NCI-H146 treated with DMSO at 0.1 percent for 48 hours (cell line): ENCODE data around the gene LRRFIP1.
A peak's percentile ranks its signal among the peaks of the same experiment; 100 is the strongest.

Source experiments
- DNase-seq: peaks from one replicate; lab custom pipeline; 2025; ENCODE audit not compliant: unreplicated experiment; lab: John Stamatoyannopoulos, UW

LRRFIP1 gene

DNA sequence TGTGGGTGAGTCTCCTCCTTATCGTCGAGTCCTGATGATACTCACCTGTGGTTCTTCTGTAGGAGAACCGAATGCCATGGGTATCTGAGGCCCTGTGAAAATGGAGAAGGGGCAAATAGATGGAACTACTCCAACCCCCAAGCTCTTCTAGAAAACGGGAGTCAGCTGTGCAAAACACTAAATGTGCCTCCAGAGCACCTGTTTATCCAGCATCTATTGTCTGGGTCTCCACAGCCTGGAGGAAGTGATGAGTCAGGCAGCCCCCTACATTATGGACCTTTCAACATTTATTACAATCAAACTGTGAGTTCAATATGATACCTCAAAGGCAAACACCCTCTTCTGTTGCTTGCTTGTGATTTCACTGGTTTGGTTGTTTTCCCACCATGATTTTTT lies 9.8 kb upstream of the LRRFIP1 start:
- peak; percentile 40 for DNase-seq

DNA sequence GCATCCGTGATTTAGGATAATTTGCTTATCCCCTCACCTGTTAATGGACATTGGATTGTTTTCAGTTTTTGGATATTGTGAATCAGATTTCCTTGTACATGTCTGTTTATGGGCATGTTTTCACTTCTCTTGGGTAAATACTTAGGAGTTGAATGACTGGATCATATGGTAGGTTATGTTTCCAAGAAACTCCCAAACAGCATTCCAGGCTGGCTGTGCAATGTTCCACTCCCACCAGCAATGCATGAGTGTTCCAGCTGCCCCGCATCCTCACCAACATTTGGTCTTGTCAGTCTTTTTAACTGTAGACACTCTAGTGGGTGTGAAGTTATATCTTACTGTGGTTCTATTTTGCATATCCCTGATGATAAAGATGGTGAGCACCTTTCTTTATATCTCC lies 8.9 kb upstream of the LRRFIP1 start:
- DNase-seq: no peak

DNA sequence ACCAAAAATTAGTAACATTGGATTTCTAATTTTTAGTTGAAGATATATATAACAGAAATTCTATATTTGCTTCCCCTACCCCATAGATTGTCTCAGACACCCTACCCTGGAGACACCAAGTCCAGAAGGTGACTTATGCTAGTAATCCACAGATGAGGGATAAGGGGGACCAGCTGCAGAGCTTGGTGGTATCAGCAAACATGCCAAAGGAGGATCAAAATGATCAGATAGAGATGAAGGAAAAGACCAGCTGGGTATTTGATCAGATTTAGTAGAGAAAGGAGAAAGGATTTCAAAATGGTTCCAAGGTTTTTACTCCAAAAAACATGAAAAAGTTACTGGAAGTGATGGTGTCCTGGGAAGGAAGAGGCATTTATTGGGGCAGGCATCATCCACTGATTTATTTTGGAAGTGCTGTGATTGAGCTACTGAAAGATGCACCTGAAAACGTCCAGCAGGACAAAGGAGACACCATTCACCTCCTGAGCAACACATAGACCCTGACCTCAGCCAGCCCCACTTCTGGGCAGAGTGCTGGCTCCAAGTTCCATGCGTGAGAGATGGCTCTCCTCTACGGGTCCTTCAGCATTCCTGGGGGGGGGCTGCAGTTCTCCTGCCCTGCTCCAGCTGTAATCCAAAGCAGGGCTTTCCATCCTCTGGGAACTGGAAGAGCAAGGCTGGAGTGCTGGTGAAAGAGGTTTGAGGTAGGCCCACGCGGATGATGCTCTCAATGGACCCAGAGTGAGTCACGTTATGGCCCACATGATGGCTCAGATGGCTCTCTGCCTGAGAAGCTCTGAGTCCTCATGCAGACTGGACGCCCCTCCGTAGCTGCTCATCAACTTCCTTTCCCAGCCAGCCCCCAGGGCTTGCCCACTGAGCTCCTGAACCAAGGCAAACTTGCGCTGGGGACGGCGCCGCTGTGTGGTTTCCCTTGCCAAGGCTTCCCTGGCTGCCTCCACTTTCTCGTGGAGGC lies 3.7 kb upstream of the LRRFIP1 start:
- no peak for DNase-seq

DNA sequence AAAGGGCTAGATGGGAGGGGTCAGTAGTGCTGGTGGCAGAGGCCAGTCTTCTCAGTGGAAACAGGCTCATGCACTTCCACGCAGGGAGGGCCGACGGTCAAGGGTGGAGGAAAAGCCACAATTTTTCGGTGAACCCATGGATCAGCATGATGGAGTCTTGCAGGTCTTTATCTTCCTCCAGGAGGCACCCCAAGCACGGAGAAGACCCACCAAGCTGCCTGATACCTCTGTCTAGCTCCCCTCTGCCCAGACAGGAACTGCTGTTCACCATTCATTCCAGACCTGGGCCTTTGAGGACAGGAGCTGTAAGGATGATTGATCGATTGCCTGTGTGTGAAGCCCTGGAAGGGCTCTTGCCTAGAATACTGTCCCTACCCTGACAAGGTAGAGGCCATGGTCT lies 2.8 kb upstream of the LRRFIP1 start:
- DNase-seq: no peak

DNA sequence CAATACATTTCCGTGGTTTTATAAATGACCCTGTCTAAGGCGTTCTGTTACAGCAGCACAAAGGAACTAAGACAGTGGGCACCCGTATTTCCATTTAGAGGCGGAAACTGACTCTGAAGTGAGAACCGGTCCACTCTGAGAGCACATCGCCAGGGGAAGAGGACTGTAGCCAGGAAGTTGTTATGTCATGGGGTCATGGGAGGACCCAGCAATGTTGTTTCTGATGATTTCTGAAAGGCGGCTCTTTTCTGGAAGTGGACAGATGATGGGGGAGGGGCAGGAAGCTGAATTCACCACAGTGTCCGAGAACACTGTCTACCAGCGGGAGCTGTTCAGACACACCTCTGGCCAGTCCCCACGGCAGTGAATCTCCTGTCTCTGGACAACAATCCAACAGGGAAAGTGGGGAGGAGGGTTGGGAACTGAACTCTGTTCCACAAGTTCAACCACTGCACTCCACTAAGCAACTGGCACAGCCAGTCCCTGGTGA lies 2.1 kb upstream of the LRRFIP1 start:
- DNase-seq: no peak

DNA sequence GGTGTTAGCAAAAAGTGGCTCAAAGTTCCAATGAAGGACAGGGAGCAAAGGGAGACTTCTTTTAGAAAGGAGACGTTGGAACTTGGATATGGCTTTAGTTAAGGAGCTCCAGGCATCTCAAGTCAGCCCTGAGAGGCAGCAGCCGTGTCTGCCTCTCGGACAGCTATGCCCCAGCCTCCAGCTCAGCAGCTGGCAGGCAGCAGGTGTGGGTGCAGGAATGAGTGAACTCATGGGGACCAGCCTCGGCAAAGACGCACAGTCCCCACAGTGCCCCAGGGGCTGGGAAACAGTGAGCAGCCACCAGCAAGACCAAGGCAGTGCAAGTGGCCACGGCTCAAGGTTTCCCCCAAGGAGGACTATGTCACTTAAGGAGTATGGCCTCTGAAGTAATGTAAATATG lies 1.6 kb upstream of the LRRFIP1 start:
- no peak for DNase-seq

DNA sequence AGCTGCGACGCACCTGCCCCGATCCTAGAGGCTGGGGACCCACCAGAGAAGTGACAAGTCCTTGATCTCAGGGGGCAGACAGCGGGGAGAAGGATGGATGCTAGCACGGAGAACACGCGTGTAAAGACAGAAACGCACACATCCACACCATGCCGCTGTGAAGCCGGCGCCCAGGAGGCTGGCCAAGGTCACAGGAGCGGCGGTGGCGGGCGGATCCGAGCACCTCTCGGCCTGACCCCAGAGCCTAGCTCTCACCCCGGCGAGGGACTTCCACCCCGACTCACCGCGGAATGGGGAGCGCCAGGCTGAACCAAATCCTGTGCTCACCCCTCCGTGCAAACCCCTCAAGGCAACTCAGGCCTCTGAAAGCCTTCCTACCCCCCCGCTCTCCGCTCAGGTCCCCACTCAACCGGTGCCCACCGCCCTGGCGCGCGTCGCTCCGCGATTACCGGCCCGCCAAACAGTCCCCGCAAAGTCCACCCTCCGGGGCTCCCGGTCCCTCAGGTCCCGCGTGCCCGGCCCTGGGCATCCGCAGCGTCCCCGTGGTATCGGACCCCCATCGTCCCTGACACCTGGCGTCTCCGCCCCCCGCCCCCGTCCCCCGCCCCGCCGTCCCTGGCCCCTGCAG lies 460 bp upstream of the LRRFIP1 start:
- no peak for DNase-seq

DNA sequence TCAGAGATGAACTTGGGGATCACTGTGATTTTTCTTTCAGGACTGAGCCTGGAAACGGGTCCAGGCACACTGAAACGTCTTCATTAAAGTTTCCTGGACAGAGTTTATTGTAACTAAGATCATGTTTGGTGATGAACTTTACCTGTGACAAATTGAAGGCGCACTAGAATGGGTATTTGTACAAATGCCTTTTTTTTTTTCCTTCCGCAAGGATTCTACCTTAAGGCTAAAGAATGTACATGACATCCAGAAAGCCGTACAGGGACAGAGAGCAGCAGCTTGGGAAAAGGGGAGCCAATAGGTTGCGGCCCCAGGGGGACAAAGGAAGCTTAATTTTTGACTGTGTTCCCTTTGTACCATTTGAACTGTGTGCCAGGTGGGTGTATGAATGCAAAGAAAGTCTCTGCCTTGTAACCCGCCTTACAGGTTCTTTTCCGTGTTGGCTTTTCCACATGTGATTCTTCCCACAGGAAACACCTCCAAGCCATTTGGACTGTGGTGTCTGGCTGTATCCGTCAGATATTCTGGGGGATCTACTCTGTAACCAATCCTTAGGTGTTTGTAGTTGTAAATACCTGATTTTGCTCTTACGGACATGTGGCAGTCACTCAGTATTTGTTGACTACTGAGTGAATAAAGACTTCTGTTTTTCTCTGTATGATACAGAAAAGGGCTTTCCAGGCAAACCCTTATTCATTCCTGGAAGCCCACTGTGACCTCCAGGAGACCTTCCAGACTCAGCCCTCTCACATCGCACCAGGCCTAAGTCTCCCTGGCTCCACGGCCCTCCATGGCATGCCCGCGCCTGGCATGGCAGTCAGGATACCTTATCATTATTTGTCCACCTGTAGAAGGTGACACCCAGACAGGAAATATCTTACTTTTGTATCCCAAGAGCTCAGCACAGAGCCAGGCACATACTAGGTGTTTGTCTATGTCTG lies 1.1 kb downstream of the LRRFIP1 start:
- no peak for DNase-seq

DNA sequence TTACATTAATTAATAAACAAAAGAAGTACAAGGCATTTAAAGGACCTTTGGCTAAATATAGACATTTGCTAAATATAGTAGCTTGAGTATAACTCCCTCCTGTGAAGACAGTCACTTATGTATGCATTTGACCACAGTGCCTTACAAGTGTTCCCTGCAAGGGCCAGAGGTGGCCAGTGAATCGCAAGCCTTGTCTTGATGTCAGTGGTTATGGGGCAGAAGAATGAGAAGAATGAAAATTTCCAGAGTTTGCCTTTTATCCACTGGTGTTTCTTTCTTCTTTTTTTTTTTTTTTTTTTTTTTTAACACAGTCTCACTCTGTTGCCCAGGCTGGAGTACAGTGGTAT lies 1.8 kb downstream of the LRRFIP1 start:
- no peak for DNase-seq

DNA sequence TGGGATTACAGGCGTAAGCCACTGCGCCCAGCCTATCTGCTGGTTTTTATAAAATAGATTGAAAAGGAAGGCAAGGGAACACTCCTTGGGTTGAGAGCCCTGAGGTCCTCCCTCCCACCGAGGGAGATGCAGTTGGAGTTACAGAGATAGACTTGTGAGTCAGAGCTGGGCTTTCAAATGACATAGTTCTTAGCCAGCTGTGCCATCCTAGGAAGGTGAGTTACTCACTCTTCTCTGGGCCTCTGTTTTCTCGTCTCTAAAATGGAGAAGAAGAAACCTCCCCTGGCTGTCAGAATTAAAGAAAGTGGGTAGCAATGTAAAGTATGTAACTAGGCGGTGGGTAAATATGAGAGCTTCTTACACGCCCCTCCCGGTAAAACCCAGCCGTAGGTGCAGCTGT lies 2.4 kb downstream of the LRRFIP1 start:
- no peak for DNase-seq

DNA sequence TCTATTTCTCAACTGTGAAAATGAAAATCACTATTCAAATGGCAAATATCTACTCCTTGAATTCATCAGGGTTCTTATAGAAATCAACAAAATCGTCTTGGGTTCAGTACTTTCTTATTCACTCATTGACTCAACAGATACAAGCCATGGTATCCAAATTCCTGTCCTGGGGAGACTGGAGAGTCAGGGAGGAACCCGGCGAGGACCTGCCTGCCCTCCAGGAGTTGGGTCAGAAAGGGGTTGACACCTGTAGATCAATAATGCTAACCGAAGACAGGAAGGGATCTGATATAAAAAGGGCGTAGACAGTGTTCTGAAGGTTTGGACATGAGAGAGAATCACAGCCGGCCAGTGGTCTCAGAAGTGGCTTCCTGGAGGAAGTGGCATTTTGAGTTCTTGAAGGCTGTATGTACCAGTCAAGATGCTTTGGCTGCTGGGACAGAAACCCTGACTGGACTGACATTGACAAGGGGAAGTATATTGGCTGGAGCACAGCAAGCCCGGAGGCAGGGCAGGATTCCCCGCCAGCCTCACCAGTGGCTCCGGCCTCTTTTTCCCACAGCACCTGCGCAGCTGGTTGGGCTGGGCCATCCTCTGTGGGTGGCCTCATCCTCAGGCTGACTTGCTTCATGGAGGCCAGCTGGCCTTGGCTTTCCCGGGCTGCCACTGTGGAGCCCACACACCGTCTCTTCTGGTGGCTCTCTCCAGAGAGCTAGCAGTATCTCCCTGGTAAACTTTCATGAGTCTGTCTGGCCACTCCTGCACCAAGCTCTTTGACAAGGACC lies 3.0 kb downstream of the LRRFIP1 start:
- no peak for DNase-seq

DNA sequence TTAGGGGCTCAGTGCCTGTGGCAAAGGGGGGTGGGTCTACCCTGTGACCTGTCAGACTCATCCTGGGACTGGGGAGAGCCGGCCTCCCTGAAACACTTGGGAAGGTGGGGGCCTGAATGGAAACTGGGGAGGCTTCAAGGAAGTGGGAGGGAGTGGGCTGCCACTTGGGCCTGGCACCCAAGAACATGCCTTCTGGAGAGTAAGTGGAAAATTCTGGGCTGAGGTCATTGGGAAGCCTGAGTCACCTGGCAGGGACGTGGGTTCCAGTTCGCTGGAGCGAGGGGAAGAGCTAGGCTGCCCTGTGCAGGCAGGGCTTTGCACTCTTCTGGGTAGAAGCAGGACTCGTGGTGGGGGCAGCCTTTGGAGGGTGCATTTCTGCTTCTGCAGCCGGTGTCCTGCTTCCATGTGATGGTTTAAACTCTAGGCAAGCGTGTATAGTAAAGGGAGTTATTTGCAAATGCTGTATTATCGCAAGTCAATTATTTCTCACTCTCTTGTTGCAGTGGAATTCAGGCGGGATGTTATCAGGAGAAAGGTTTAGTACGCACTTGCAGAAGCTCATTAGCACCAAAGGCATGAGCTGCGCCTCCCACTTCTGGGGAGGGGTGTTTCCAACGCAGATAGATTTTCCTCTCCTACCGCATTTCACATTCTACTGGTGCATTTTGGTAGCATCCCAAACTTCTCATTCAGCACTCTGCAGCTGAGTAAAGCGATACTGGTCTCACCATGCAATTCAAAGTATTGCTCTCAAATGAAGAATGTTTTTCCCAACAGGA lies 3.8 kb downstream of the LRRFIP1 start:
- no peak for DNase-seq

DNA sequence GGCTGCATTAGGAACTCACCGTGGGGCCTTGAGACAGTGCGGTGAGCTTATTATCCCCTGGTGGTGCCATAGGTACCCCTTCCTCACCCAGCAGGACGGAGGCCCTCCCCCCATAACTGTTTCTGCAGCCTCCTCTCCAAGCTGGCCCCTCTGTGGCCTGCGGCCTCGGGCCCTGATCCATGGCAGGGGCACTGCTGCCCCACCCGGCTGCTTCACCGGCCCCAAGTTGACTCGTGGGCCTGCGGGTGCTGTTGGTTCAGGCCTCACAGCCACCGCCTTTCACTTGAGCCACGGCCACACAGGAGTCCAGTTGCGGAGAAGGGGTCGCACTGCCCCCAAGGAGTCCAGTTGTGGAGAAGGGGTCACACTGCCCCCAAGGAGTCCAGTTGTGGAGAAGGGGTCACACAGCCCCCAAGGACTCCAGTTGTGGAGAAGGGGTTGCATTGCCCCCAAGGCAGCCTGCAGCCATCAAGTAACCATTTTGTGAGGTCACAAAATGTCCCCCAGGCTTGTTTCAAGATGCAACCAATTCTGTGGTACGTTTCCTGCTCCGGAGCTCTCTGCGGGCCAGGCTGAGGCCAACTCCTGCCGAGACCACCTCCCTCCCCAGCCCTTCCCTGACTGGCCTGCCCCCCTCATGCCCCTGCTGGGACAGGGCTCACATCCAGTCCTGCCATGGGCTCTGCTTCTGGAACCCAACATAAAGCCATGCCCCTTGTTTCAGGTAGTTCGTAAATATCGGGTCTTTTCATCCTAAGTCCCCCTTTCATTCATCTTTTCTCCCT lies 4.6 kb downstream of the LRRFIP1 start:
- DNase-seq: no peak

DNA sequence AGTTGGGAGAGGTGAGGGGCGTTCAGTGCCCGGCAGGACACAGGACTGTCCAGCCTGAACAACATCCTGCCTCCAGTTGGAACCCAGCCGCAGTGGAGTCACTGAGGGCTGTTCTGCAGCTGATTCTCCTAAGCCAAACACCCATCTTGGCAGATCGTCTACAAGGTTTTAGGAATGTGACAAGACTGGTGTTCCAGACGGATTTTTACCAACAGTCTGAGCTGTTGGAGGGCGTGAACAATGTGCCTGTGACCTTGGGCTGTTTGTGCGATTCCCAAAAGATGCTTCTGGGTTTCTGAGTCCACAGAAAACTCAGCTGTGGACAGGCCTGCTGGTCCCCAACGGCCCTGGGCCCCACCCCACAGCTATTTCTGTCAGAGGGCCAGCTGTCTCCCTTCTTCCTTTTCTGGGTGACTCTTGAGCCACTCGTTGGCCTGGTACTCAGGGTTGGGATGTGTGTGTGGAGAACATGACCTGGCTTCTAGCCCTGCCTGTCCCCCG lies 5.7 kb downstream of the LRRFIP1 start:
- DNase-seq: no peak

DNA sequence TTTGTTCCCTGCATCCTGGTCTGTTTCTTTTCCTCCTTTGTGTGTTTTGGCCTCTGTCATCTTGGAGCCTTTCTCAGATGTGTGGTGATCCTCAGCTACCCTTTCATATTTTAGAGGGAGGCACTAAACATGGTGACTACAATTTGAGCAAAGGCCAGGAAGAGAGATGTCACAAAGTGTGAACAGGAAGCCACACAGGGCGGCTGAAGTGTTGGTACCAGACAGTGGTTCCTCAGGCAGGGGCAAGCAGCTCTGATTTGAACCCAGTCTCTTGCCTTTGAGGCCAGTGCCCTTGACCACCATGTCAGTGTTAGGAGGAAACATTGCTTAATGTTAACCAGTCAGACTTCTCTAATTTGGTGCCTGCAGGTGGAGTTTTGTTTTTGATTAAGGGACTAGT lies 9.2 kb downstream of the LRRFIP1 start:
- DNase-seq: no peak

DNA sequence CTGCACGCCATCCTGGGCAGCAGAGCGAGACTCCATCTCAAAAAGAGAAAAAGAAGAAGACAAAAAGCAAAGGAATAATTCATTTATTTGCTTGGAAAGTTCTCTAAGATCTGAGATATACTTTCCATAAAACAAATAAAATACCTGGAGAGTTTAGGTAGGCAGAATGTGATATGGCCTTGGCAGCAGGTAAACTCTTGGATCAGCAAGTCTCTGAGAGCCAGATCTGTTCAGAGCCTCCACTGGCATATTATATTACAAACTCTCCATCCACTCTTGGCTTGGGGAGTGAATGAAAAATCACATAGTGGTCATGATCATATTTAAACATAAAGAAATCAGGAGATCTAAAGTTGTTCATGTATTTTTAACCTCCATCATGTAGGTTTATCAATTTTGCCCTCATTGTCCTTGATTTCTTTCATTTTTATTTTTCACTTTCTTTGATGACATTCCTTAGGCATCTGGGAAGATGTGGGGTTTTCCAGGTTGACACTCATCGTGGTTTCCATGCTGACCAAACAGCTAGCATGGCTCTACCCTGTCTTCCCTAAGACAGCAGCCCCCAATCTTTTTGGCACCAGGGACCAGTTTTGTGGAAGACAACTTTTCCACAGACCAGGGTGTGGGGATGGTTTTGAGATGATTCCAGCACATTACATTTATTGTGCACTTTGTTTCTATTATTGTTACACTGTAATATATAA lies 10.2 kb downstream of the LRRFIP1 start:
- no peak for DNase-seq

DNA sequence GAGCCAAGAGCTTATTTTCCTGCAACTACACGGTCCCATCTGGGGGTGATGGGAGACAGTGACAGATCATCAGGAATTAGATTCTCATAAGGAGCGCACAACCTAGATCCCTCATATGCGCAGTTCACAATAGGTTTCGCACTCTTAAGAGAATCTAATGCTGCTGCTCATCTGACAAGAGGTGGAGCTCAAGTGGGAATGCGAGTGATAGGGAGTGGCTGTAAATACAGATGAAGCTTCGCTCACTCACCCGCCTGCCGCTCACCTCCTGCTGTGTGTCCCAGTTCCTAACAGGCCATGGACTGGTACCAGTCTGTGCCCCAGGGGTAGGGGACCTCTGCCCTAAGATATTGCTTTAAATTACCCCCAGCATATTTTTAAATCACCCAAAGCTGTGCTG lies 10.8 kb downstream of the LRRFIP1 start:
- DNase-seq: no peak
